Occipital lobe (tissue), 2 donors: ENCODE results near the gene LIMS1. TPM values are rescaled to one million over a fixed set of nuclear protein-coding genes. Genes with fewer than 3 reads are reported as not detected.
"Not testable (repeated sequence)": the region's sequence is repeated elsewhere in the genome, so short reads cannot be mapped to it uniquely, and the experiment has no call there.

ENCODE experiments used
- DNase-seq: peaks from one replicate; lab custom pipeline; 2025; lab: John Stamatoyannopoulos, UW
- total RNA-seq: library from RNA; depleted of rRNA; stranded (reverse); fragments of >200 nt; gene quantifications from one replicate; pipeline ENCODE4 v1.2.3, GENCODE V29; 2014

LIMS1 gene
- total RNA-seq, 1 donor from 2014 or later, result 18.1 TPM

GRCh38 chr2:108632332-108633160 lies 98.3 kb downstream of the LIMS1 start:
- no peak for DNase-seq

GRCh38 chr2:108633409-108633808 lies 99.1 kb downstream of the LIMS1 start:
- DNase-seq, result no peak

- DNase-seq, result no peak
Measured at GRCh38 chr2:108634011-108634410, 99.7 kb downstream of the LIMS1 start.

GRCh38 chr2:108634576-108635160 lies 100.4 kb downstream of the LIMS1 start:
- no peak for DNase-seq

GRCh38 chr2:108635630-108636354 lies 101.5 kb downstream of the LIMS1 start:
- DNase-seq, result no peak

- DNase-seq, result no peak
Measured at GRCh38 chr2:108637304-108637669, 103.0 kb downstream of the LIMS1 start.

- no peak for DNase-seq
Measured at GRCh38 chr2:108640731-108641130, 106.5 kb downstream of the LIMS1 start.

GRCh38 chr2:108641756-108642155 lies 107.5 kb downstream of the LIMS1 start:
- no peak for DNase-seq

- DNase-seq, result no peak
Measured at GRCh38 chr2:108643261-108643849, 109.1 kb downstream of the LIMS1 start.

GRCh38 chr2:108643862-108644261 lies 109.6 kb downstream of the LIMS1 start:
- DNase-seq, result not testable (repeated sequence)

- DNase-seq, result not testable (repeated sequence)
Measured at GRCh38 chr2:108644446-108644845, 110.2 kb downstream of the LIMS1 start.

GRCh38 chr2:108648796-108649195 lies 114.5 kb downstream of the LIMS1 start:
- not testable (repeated sequence) for DNase-seq

GRCh38 chr2:108650465-108650864 lies 116.2 kb downstream of the LIMS1 start:
- DNase-seq, result not testable (repeated sequence)

- not testable (repeated sequence) for DNase-seq
Measured at GRCh38 chr2:108651468-108651867, 117.2 kb downstream of the LIMS1 start.

- DNase-seq, result not testable (repeated sequence)
Measured at GRCh38 chr2:108652187-108652931, 118.1 kb downstream of the LIMS1 start.

GRCh38 chr2:108653425-108653824 lies 119.2 kb downstream of the LIMS1 start:
- DNase-seq, result not testable (repeated sequence)

GRCh38 chr2:108653849-108654248 lies 119.6 kb downstream of the LIMS1 start:
- not testable (repeated sequence) for DNase-seq

GRCh38 chr2:108654521-108655125 lies 120.4 kb downstream of the LIMS1 start:
- DNase-seq, result not testable (repeated sequence)

- DNase-seq, result not testable (repeated sequence)
Measured at GRCh38 chr2:108655270-108655669, 121.0 kb downstream of the LIMS1 start.

GRCh38 chr2:108656282-108656681 lies 122.0 kb downstream of the LIMS1 start:
- DNase-seq, result not testable (repeated sequence)

- DNase-seq, result not testable (repeated sequence)
Measured at GRCh38 chr2:108657517-108657916, 123.2 kb downstream of the LIMS1 start.
